ENCODE data around the gene PCDHGB2. TPM values are rescaled to one million over a fixed set of nuclear protein-coding genes. Genes with fewer than 3 reads are reported as not detected.
"Not testable (repeated sequence)": the region's sequence is repeated elsewhere in the genome, so short reads cannot be mapped to it uniquely, and the experiment has no call there.

PCDHGB2 gene
- total RNA-seq, 2 experiments from 2014 or later = 0.12 to 0.67 TPM

DNA sequence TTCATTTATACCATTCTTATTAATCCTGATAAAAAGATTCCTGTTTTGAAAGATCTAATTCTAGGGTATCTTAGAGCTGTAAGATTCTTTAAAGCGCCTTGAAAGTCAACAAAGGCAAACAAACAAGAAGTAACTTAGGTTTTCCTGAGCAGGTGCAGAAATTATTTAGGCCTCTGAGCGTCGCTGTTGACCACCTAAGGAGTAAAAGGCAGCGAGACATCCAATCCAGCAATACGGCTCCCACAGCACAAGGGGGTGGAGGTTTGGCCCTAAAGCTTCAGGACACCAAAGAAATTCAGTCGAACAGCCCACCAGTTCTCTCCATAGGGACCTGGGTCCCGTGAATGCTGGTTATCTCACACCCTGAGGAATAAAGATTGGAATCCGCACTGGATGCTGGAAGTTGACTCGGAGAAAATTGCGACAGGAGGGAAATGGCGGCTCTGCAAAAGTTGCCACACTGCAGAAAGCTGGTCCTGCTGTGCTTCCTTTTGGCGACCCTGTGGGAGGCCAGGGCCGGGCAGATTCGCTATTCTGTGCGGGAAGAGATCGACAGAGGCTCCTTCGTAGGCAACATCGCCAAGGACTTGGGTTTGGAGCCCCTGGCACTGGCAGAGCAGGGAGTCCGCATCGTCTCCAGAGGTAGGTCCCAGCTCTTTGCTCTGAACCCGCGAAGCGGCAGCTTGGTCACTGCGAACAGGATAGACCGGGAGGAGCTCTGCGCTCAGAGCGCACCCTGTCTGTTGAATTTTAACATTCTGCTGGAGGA, 21.1 kb upstream of the PCDHGB2 start, which contains the start of gene PCDHGA2:
TSS of gene PCDHGA2 (plus strand) at position 223 of the 769 bp plus-strand sequence.
- CTCF ChIA-PET = interaction anchor here (1.3 to 1.4 kb wide), 2 partner anchors 9 kb away, joined by 4 to 6 read pairs; partner anchors contain the start of gene PCDHGA1
- Mint-ChIP-seq H3K4me1 (no peaks in the 10 kb centered on the region), H3K27me3 (peaks cover 54% of the 10 kb centered on the region), H3K27ac (no peak within 1 kb of the TSS), H3K9me3 (ENCODE audit: low read depth) (peaks cover 14% of the 10 kb centered on the region), H3K36me3 (peaks cover 3% of the 10 kb centered on the region), H3K4me3 (no peak within 1 kb of the TSS)
- DNase-seq = no peak
- ATAC-seq = no peak

- H3K27ac Mint-ChIP-seq; DNase-seq; H3K9me3 Mint-ChIP-seq (ENCODE audit: low read depth); H3K4me1 Mint-ChIP-seq; ATAC-seq; H3K4me3 Mint-ChIP-seq; H3K36me3 Mint-ChIP-seq: not testable (repeated sequence)
- peaks cover 44% of the 10 kb centered on the region for H3K27me3 Mint-ChIP-seq
- CTCF ChIA-PET = interaction anchor here (1.0 kb wide), 1 partner anchor 20 kb away, joined by 3 read pairs; the partner anchor contains the start of gene TAF7
These were observed 18.9 kb upstream of the PCDHGB2 start for GRCh38 chr5:141340781-141341354.

- Mint-ChIP-seq H3K9me3 (ENCODE audit: low read depth) (peaks cover 15% of the 10 kb centered on the region), H3K4me1 (no peaks in the 10 kb centered on the region), H3K27me3 (peaks cover 35% of the 10 kb centered on the region), H3K36me3 (peaks cover 8% of the 10 kb centered on the region), H3K27ac (no peak overlapping the region), H3K4me3 (no peak overlapping the region)
- DNase-seq (no peak), ATAC-seq (no peak)
- CTCF ChIA-PET = interaction anchor here (1.3 kb wide), 1 partner anchor 55 kb away, joined by 3 read pairs; the partner anchor contains the start of gene PCDHGB5
These were observed 17.0 kb upstream of the PCDHGB2 start for GRCh38 chr5:141342773-141343172.

DNA sequence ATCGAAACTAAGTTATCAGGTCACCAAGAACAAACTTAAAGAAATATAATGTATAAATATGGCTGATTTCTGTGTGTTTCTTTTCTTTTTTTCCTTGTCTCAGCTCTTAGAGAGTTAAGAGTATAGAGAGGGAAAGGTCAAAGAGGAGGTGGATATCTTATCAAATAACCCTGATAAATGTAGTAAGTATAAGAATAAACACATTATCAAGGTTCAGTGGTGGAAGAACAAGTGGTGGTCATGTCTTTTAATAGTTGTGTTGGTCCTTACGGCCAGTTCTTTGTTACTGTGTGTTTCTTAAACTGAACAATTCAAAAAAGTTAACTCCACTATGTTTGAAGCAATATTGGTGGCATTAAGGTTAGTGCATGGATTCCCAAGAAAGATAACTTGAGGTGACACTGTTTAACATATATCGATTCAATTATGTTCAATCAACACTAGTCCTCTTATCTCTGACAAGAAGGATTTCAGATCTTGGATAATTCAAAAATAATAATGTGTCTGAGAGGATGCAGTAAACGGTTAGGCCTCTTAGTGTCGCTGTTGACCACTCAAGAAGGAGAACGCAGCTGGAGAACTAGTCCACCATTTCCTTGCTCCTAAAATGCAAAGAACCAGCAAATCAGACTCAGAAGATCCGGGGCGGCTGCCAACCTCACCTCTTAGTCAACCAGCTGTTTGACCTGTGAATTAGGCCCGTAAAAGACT, 16.4 kb upstream of the PCDHGB2 start, which contains the start of gene PCDHGA3:
TSS of gene PCDHGA3 (plus strand) at position 588 of the 711 bp plus-strand sequence. CDS start 205 bp downstream, outside the sequence.
- H3K27me3 Mint-ChIP-seq = peaks cover 29% of the 10 kb centered on the region
- peak within 1 kb of the TSS; percentile 61 for H3K4me3 Mint-ChIP-seq
- H3K36me3 Mint-ChIP-seq = peaks cover 8% of the 10 kb centered on the region
- no peak within 1 kb of the TSS for H3K27ac Mint-ChIP-seq
- H3K9me3 Mint-ChIP-seq (ENCODE audit: low read depth) = peaks cover 11% of the 10 kb centered on the region
- no peak for ATAC-seq
- CTCF ChIA-PET = interaction anchor here (1.0 to 2.2 kb wide), 9 partner anchors 12 to 182 kb away, joined by 3 to 6 read pairs (median 3); partner anchors contain the start of genes PCDHGA4 and PCDHGB5
- H3K4me1 Mint-ChIP-seq = no peaks in the 10 kb centered on the region
- DNase-seq = no peak

- Mint-ChIP-seq H3K27ac (no peak overlapping the region), H3K4me3 (peak overlapping the region; percentile 61), H3K36me3 (peaks cover 6% of the 10 kb centered on the region), H3K4me1 (no peaks in the 10 kb centered on the region), H3K9me3 (ENCODE audit: low read depth) (peaks cover 11% of the 10 kb centered on the region), H3K27me3 (peaks cover 23% of the 10 kb centered on the region)
- CTCF ChIA-PET = interaction anchor here (1.0 to 2.2 kb wide), 11 partner anchors 9 to 181 kb away, joined by 3 to 6 read pairs (median 3); partner anchors contain the start of genes PCDHGA4, PCDHGB5 and PCDHGB6
- ATAC-seq (no peak), DNase-seq (no peak)
These were observed 15.8 kb upstream of the PCDHGB2 start for GRCh38 chr5:141343953-141344463.

- H3K9me3 Mint-ChIP-seq (ENCODE audit: low read depth) = peaks cover 11% of the 10 kb centered on the region
- CTCF ChIA-PET = interaction anchor here (2.2 kb wide), 1 partner anchor 26 kb away, joined by 6 read pairs; no protein-coding TSS in a partner anchor
- H3K4me1 Mint-ChIP-seq = no peaks in the 10 kb centered on the region
- H3K36me3 Mint-ChIP-seq = peaks cover 6% of the 10 kb centered on the region
- peaks cover 18% of the 10 kb centered on the region for H3K27me3 Mint-ChIP-seq
- DNase-seq (no peak), ATAC-seq (no peak)
- no peak overlapping the region for H3K4me3 Mint-ChIP-seq
- H3K27ac Mint-ChIP-seq = no peak overlapping the region
These were observed 14.5 kb upstream of the PCDHGB2 start for GRCh38 chr5:141345327-141345726.

DNA sequence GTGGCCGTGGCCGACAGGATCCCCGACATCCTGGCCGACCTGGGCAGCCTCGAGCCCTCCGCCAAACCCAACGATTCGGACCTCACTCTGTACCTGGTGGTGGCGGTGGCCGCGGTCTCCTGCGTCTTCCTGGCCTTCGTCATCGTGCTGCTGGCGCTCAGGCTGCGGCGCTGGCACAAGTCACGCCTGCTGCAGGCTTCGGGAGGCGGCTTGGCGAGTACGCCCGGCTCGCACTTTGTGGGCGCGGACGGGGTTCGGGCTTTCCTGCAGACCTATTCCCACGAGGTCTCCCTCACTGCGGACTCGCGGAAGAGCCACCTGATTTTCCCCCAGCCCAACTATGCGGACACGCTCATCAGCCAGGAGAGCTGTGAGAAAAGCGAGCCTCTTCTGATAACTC, 13.8 kb upstream of the PCDHGB2 start:
- H3K4me3 Mint-ChIP-seq, H3K36me3 Mint-ChIP-seq, CTCF ChIA-PET, DNase-seq, ATAC-seq, H3K4me1 Mint-ChIP-seq, H3K27ac Mint-ChIP-seq: not testable (repeated sequence)
- H3K27me3 Mint-ChIP-seq = peaks cover 24% of the 10 kb centered on the region
- peaks cover 11% of the 10 kb centered on the region for H3K9me3 Mint-ChIP-seq (ENCODE audit: low read depth)

- H3K36me3 Mint-ChIP-seq = peaks cover 9% of the 10 kb centered on the region
- H3K4me3 Mint-ChIP-seq = peak within 1 kb of the TSS; percentile 26
- CTCF ChIA-PET = interaction anchor here (1.0 to 1.4 kb wide), 3 partner anchors 14 to 214 kb away, joined by 3 to 5 read pairs (median 3); partner anchors contain the start of genes PCDHGA10 and PCDHGA5
- no peak within 1 kb of the TSS for H3K27ac Mint-ChIP-seq
- H3K27me3 Mint-ChIP-seq = peaks cover 23% of the 10 kb centered on the region
- H3K9me3 Mint-ChIP-seq (ENCODE audit: low read depth) = peaks cover 13% of the 10 kb centered on the region
- ATAC-seq (no peak), DNase-seq (peak; percentile 58)
- H3K4me1 Mint-ChIP-seq = no peaks in the 10 kb centered on the region
These were observed 9.7 kb upstream of the PCDHGB2 start, which contains the start of gene PCDHGB1 for GRCh38 chr5:141349917-141350619. TSS of gene PCDHGB1 (plus strand) at chr5:141350099. CDS start at chr5:141350261, 162 bp downstream.

DNA sequence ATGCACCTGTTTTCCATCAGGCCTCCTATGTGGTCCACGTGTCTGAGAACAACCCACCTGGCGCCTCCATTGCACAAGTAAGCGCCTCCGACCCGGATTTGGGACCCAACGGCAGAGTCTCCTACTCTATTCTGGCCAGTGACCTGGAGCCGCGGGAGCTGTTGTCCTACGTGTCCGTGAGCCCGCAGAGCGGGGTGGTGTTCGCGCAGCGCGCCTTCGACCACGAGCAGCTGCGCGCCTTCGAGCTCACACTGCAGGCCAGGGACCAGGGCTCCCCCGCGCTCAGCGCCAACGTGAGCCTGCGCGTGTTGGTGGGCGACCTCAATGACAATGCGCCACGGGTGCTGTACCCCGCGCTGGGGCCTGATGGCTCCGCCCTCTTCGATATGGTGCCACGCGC, 8.2 kb upstream of the PCDHGB2 start:
- H3K27ac Mint-ChIP-seq = no peak overlapping the region
- H3K4me3 Mint-ChIP-seq = no peak overlapping the region
- no peak for ATAC-seq
- CTCF ChIA-PET = no interaction called here
- H3K36me3 Mint-ChIP-seq = peaks cover 5% of the 10 kb centered on the region
- H3K9me3 Mint-ChIP-seq (ENCODE audit: low read depth) = peaks cover 17% of the 10 kb centered on the region
- H3K27me3 Mint-ChIP-seq = peaks cover 37% of the 10 kb centered on the region
- no peaks in the 10 kb centered on the region for H3K4me1 Mint-ChIP-seq
- DNase-seq = no peak

GRCh38 chr5:141354900-141355469, 4.8 kb upstream of the PCDHGB2 start, which contains the start of gene PCDHGA4:
TSS of gene PCDHGA4 (plus strand) at chr5:141355021. CDS start at chr5:141355108, 87 bp downstream.
- peaks cover 14% of the 10 kb centered on the region for H3K9me3 Mint-ChIP-seq (ENCODE audit: low read depth)
- DNase-seq (no peak), ATAC-seq (no peak)
- peaks cover 2% of the 10 kb centered on the region for H3K4me1 Mint-ChIP-seq
- H3K27ac Mint-ChIP-seq = no peak within 1 kb of the TSS
- CTCF ChIA-PET = interaction anchor here (1.1 to 1.2 kb wide), 5 partner anchors 11 to 203 kb away, joined by 4 to 8 read pairs (median 4); partner anchors contain the start of genes PCDHGA1, PCDHGA11, PCDHGA3 and PCDHGB3
- peaks cover 47% of the 10 kb centered on the region for H3K27me3 Mint-ChIP-seq
- H3K36me3 Mint-ChIP-seq = peaks cover 6% of the 10 kb centered on the region
- H3K4me3 Mint-ChIP-seq = no peak within 1 kb of the TSS

- CTCF ChIA-PET = interaction anchor here (0.8 to 1.2 kb wide), 6 partner anchors 11 to 202 kb away, joined by 3 to 8 read pairs (median 4); partner anchors contain the start of genes PCDHGA1, PCDHGA11, PCDHGA3 and PCDHGB3
- no peak overlapping the region for H3K4me3 Mint-ChIP-seq
- ATAC-seq = no peak
- H3K27me3 Mint-ChIP-seq = peaks cover 47% of the 10 kb centered on the region
- peaks cover 8% of the 10 kb centered on the region for H3K36me3 Mint-ChIP-seq
- peaks cover 14% of the 10 kb centered on the region for H3K9me3 Mint-ChIP-seq (ENCODE audit: low read depth)
- DNase-seq = no peak
- H3K4me1 Mint-ChIP-seq = peaks cover 2% of the 10 kb centered on the region
- H3K27ac Mint-ChIP-seq = no peak overlapping the region
These were observed 4.2 kb upstream of the PCDHGB2 start for GRCh38 chr5:141355641-141356040.

DNA sequence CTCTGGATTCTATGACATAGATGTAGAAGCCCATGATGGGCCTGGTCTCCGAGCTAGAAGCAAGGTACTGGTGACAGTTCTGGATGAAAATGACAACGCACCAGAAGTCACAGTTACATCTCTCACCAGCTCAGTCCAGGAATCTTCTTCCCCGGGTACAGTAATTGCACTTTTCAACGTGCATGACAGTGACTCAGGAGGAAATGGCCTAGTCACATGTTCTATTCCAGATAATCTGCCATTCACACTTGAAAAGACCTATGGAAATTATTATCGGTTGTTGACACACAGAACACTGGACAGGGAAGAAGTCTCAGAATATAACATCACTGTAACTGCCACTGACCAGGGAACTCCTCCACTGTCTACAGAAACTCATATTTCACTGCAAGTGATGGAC, 3.7 kb upstream of the PCDHGB2 start:
- Mint-ChIP-seq H3K36me3 (peaks cover 13% of the 10 kb centered on the region), H3K4me1 (peaks cover 2% of the 10 kb centered on the region), H3K9me3 (ENCODE audit: low read depth) (peaks cover 17% of the 10 kb centered on the region), H3K27me3 (peaks cover 47% of the 10 kb centered on the region), H3K27ac (no peak overlapping the region), H3K4me3 (no peak overlapping the region)
- DNase-seq = no peak
- CTCF ChIA-PET = interaction anchor here (0.8 to 1.2 kb wide), 3 partner anchors 65 to 202 kb away, joined by 3 to 4 read pairs (median 4); partner anchors contain the start of gene PCDHGA11
- no peak for ATAC-seq
